Activated CD4-positive, alpha-beta T cell treated with anti-CD3 and anti-CD28 coated beads, Interleukin-2, amount 10 ng/mL, durations not matched to agents 24 days and 14 days (primary cell): ENCODE measurements around the gene DENND2D. TPM values are rescaled to one million over a fixed set of nuclear protein-coding genes. Genes with fewer than 3 reads are reported as not detected.

Experiments used
- DNase-seq: peaks from one replicate; pipeline ENCODE4 v3.0.0; 2022
- H3K27ac Mint-ChIP-seq: one replicate; pipeline ENCODE4 v1.8.0; 2022; ENCODE audit warnings: mild to moderate bottlenecking, mixed read lengths
- H3K27me3 Mint-ChIP-seq: one replicate; pipeline ENCODE4 v1.8.0; 2022; ENCODE audit warnings: mixed read lengths
- H3K36me3 Mint-ChIP-seq: one replicate; pipeline ENCODE4 v1.8.0; 2022; ENCODE audit warnings: low read depth, mild to moderate bottlenecking, mixed read lengths
- H3K4me1 Mint-ChIP-seq: one replicate; pipeline ENCODE4 v1.8.0; 2021; ENCODE audit warnings: mixed read lengths
- H3K4me3 Mint-ChIP-seq: one replicate; pipeline ENCODE4 v1.8.0; 2022; ENCODE audit warnings: mild to moderate bottlenecking, moderate library complexity, mixed read lengths
- H3K9me3 Mint-ChIP-seq: one replicate; pipeline ENCODE4 v1.8.0; 2021; ENCODE audit warnings: mixed read lengths
- intact Hi-C: fragments of 100-400 bp; cut with micrococcal nuclease; formaldehyde crosslinking; loops from one replicate; pipeline ENCODE4 v1.15.1; 2023
- total RNA-seq: library from RNA; stranded (reverse); gene quantifications from 2 replicates; pipeline ENCODE4 v1.2.3, GENCODE V29; 2022

DENND2D gene
- total RNA-seq, 1 donor from 2014 or later: 175 TPM

GRCh38 chr1:111164151-111164550, 36.3 kb downstream of the DENND2D start:
- peaks cover 28% of the 10 kb centered on the region for H3K36me3 Mint-ChIP-seq
- H3K27me3 Mint-ChIP-seq: no peaks in the 10 kb centered on the region
- H3K27ac Mint-ChIP-seq: no peak overlapping the region
- no peak for DNase-seq
- H3K4me1 Mint-ChIP-seq: peaks cover 5% of the 10 kb centered on the region
- no peak overlapping the region for H3K4me3 Mint-ChIP-seq
- intact Hi-C loops: no loop called here
- H3K9me3 Mint-ChIP-seq: no peaks in the 10 kb centered on the region

GRCh38 chr1:111163363-111163762, 37.1 kb downstream of the DENND2D start:
- H3K36me3 Mint-ChIP-seq: peaks cover 25% of the 10 kb centered on the region
- H3K27me3 Mint-ChIP-seq: no peaks in the 10 kb centered on the region
- H3K4me3 Mint-ChIP-seq: no peak overlapping the region
- H3K9me3 Mint-ChIP-seq: no peaks in the 10 kb centered on the region
- intact Hi-C loops: no loop called here
- peaks cover 5% of the 10 kb centered on the region for H3K4me1 Mint-ChIP-seq
- no peak for DNase-seq
- H3K27ac Mint-ChIP-seq: no peak overlapping the region

- Mint-ChIP-seq H3K36me3 (peaks cover 21% of the 10 kb centered on the region), H3K4me1 (peaks cover 5% of the 10 kb centered on the region), H3K27me3 (no peaks in the 10 kb centered on the region), H3K4me3 (no peak overlapping the region), H3K9me3 (no peaks in the 10 kb centered on the region), H3K27ac (no peak overlapping the region)
- intact Hi-C loops: no loop called here
- no peak for DNase-seq
These were observed 38.0 kb downstream of the DENND2D start for GRCh38 chr1:111162488-111162880.

- Mint-ChIP-seq H3K36me3 (peaks cover 21% of the 10 kb centered on the region), H3K27me3 (no peaks in the 10 kb centered on the region), H3K27ac (no peak overlapping the region), H3K4me3 (no peak overlapping the region), H3K4me1 (peaks cover 5% of the 10 kb centered on the region), H3K9me3 (no peaks in the 10 kb centered on the region)
- no peak for DNase-seq
- intact Hi-C loops: no loop called here
These were observed 38.5 kb downstream of the DENND2D start for GRCh38 chr1:111161843-111162487.

- Mint-ChIP-seq H3K36me3 (peaks cover 49% of the 10 kb centered on the region), H3K4me1 (peaks cover 29% of the 10 kb centered on the region), H3K4me3 (no peak overlapping the region), H3K27me3 (no peaks in the 10 kb centered on the region), H3K9me3 (peaks cover 3% of the 10 kb centered on the region), H3K27ac (no peak overlapping the region)
- no peak for DNase-seq
- intact Hi-C loops: no loop called here
These were observed 43.0 kb downstream of the DENND2D start for GRCh38 chr1:111157431-111157830.

GRCh38 chr1:111154021-111154999, 46.1 kb downstream of the DENND2D start:
- no peaks in the 10 kb centered on the region for H3K27me3 Mint-ChIP-seq
- H3K4me3 Mint-ChIP-seq: no peak overlapping the region
- intact Hi-C loops: no loop called here
- peaks cover 47% of the 10 kb centered on the region for H3K4me1 Mint-ChIP-seq
- H3K9me3 Mint-ChIP-seq: peaks cover 3% of the 10 kb centered on the region
- H3K36me3 Mint-ChIP-seq: peaks cover 65% of the 10 kb centered on the region
- no peak for DNase-seq
- H3K27ac Mint-ChIP-seq: no peak overlapping the region

GRCh38 chr1:111151838-111152237, 48.6 kb downstream of the DENND2D start:
- Mint-ChIP-seq H3K27ac (no peak overlapping the region), H3K9me3 (peaks cover 3% of the 10 kb centered on the region), H3K27me3 (no peaks in the 10 kb centered on the region), H3K36me3 (peaks cover 75% of the 10 kb centered on the region), H3K4me1 (peaks cover 58% of the 10 kb centered on the region), H3K4me3 (no peak overlapping the region)
- intact Hi-C loops: no loop called here
- no peak for DNase-seq

GRCh38 chr1:111148376-111148881, 52.0 kb downstream of the DENND2D start:
- no peak overlapping the region for H3K4me3 Mint-ChIP-seq
- DNase-seq: no peak
- no peaks in the 10 kb centered on the region for H3K9me3 Mint-ChIP-seq
- no peak overlapping the region for H3K27ac Mint-ChIP-seq
- H3K4me1 Mint-ChIP-seq: peaks cover 55% of the 10 kb centered on the region
- H3K36me3 Mint-ChIP-seq: peaks cover 57% of the 10 kb centered on the region
- H3K27me3 Mint-ChIP-seq: no peaks in the 10 kb centered on the region
- intact Hi-C loops: loop anchor here (10.0 kb wide), 3 partner anchors 184 to 466 kb away; partner anchors contain the start of genes CD53, LRIF1 and RAP1A

- Mint-ChIP-seq H3K27me3 (no peaks in the 10 kb centered on the region), H3K36me3 (peaks cover 52% of the 10 kb centered on the region), H3K9me3 (no peaks in the 10 kb centered on the region), H3K4me3 (no peak overlapping the region), H3K4me1 (peaks cover 54% of the 10 kb centered on the region), H3K27ac (no peak overlapping the region)
- intact Hi-C loops: loop anchor here (10.0 kb wide), 3 partner anchors 183 to 467 kb away; partner anchors contain the start of genes CD53, LRIF1 and RAP1A
- no peak for DNase-seq
These were observed 52.5 kb downstream of the DENND2D start for GRCh38 chr1:111147948-111148347.

GRCh38 chr1:111145963-111146768, 54.3 kb downstream of the DENND2D start:
- no peak for DNase-seq
- H3K4me3 Mint-ChIP-seq: no peak overlapping the region
- no peaks in the 10 kb centered on the region for H3K27me3 Mint-ChIP-seq
- H3K36me3 Mint-ChIP-seq: peaks cover 38% of the 10 kb centered on the region
- H3K9me3 Mint-ChIP-seq: no peaks in the 10 kb centered on the region
- H3K4me1 Mint-ChIP-seq: peaks cover 50% of the 10 kb centered on the region
- H3K27ac Mint-ChIP-seq: peak overlapping the region; percentile 73
- intact Hi-C loops: loop anchor here (10.0 kb wide), 3 partner anchors 181 to 469 kb away; partner anchors contain the start of genes CD53, LRIF1 and RAP1A

- Mint-ChIP-seq H3K27me3 (no peaks in the 10 kb centered on the region), H3K27ac (peak overlapping the region; percentile 14), H3K36me3 (peaks cover 35% of the 10 kb centered on the region), H3K9me3 (no peaks in the 10 kb centered on the region), H3K4me3 (no peak overlapping the region), H3K4me1 (peaks cover 52% of the 10 kb centered on the region)
- DNase-seq: no peak
- intact Hi-C loops: loop anchor here (10.0 kb wide), 3 partner anchors 181 to 469 kb away; partner anchors contain the start of genes CD53, LRIF1 and RAP1A
These were observed 54.9 kb downstream of the DENND2D start for GRCh38 chr1:111145542-111145941.

GRCh38 chr1:111142356-111142975, 58.0 kb downstream of the DENND2D start:
- H3K27me3 Mint-ChIP-seq: no peaks in the 10 kb centered on the region
- H3K9me3 Mint-ChIP-seq: no peaks in the 10 kb centered on the region
- H3K27ac Mint-ChIP-seq: no peak overlapping the region
- peaks cover 21% of the 10 kb centered on the region for H3K36me3 Mint-ChIP-seq
- no peak for DNase-seq
- H3K4me1 Mint-ChIP-seq: peaks cover 48% of the 10 kb centered on the region
- intact Hi-C loops: loop anchor here (5.0 to 10.0 kb wide), 4 partner anchors 178 to 615 kb away; partner anchors contain the start of genes CD53, DDX20, LRIF1 and RAP1A
- H3K4me3 Mint-ChIP-seq: no peak overlapping the region
